SK-N-SH (cell line): ENCODE data around the gene SCGN. TPM values are rescaled to one million over a fixed set of nuclear protein-coding genes. Genes with fewer than 3 reads are reported as not detected.

Source experiments
- CTCF ChIA-PET: fragments of 300-600, 350-600 bp; formaldehyde crosslinking; extraction: SDS; loops from one replicate; lab custom pipeline; 2021; lab: Yijun Ruan, JAX
- POLR2A ChIA-PET: fragments of 350-600 bp; sonication (Branson Sonifier 250); formaldehyde crosslinking; extraction: SDS; loops from one replicate; lab custom pipeline; 2020; ENCODE audit warnings: antibody characterized with exemption, inconsistent platforms; lab: Yijun Ruan, JAX
- DNase-seq: peaks from one replicate; pipeline ENCODE4 v3.0.0; 2012
- H2AFZ ChIP-seq: fragments of 200-600 bp; sonication (generic); 2 replicates; pipeline ENCODE4 v1.8.1; 2016; ENCODE audit warnings: antibody characterized with exemption, mild to moderate bottlenecking, low read depth
- H3F3A ChIP-seq: fragments of 200-600 bp; sonication (generic); replicated peaks from 2 replicates; pipeline ENCODE3; 2016; ENCODE audit warnings: antibody characterized with exemption, mild to moderate bottlenecking; ENCODE audit not compliant: insufficient read depth
- H3K27ac ChIP-seq, 2 experiments: fragments of 200-500 bp in 1 of 2; fragments of 200-600 bp in 1 of 2; sonication (Bioruptor generic) in 1 of 2; sonication (generic), shearing (Covaris generic) in 1 of 2; 2 replicates each; pipeline versions ENCODE4 v1.5.1 to v1.6.1; 2014 to 2016; ENCODE audit warnings: low read depth in 2 of 2, inconsistent platforms in 1 of 2, low read length in 1 of 2, mild to moderate bottlenecking in 1 of 2, mixed read lengths in 1 of 2
- H3K27me3 ChIP-seq: fragments of 200-600 bp; sonication (generic), shearing (Covaris generic); 2 replicates; pipeline ENCODE4 v1.6.1; 2016; ENCODE audit warnings: mixed run types; ENCODE audit not compliant: insufficient read depth
- H3K36me3 ChIP-seq, 2 experiments: fragments of 200-500 bp in 1 of 2; fragments of 200-600 bp in 1 of 2; sonication (Bioruptor generic) in 1 of 2; sonication (generic) in 1 of 2; replicated peaks in 1 of 2; 2 replicates each; pipeline versions ENCODE3 to v1.5.1; 2014 to 2016; ENCODE audit warnings: low read length in 1 of 2, mild to moderate bottlenecking in 1 of 2; ENCODE audit not compliant: insufficient read depth in 2 of 2, control insufficient read depth in 1 of 2
- H3K4me1 ChIP-seq, 2 experiments: fragments of 200-500 bp in 1 of 2; fragments of 200-600 bp in 1 of 2; sonication (Bioruptor generic) in 1 of 2; sonication (generic), shearing (Covaris generic) in 1 of 2; 2 replicates each; pipeline versions ENCODE4 v1.5.1 to v1.6.1; 2014 to 2016; ENCODE audit warnings: low read depth in 1 of 2, low read length in 1 of 2, mixed run types in 1 of 2; ENCODE audit not compliant: insufficient read depth in 2 of 2, control insufficient read depth in 1 of 2
- H3K4me2 ChIP-seq: fragments of 200-600 bp; sonication (generic), shearing (Covaris generic); 2 replicates; pipeline ENCODE4 v1.6.1; 2017; ENCODE audit warnings: mixed run types
- H3K4me3 ChIP-seq, 2 experiments: fragments of 200-500 bp in 1 of 2; fragments of 200-600 bp in 1 of 2; sonication (Bioruptor generic) in 1 of 2; sonication (generic), shearing (Covaris generic) in 1 of 2; 2 replicates each; pipeline versions ENCODE4 v1.5.1 to v1.8.1; 2014 to 2016; ENCODE audit warnings: low read depth in 2 of 2, inconsistent platforms in 1 of 2, low read length in 1 of 2, mild to moderate bottlenecking in 1 of 2, mixed read lengths in 1 of 2, moderate library complexity in 1 of 2
- H3K79me2 ChIP-seq: fragments of 200-600 bp; sonication (generic); 2 replicates; pipeline ENCODE4 v1.8.1; 2017; ENCODE audit warnings: mild to moderate bottlenecking; ENCODE audit not compliant: insufficient read depth
- H3K9ac ChIP-seq: fragments of 200-600 bp; sonication (generic); 2 replicates; pipeline ENCODE4 v1.6.1; 2017; ENCODE audit warnings: mixed run types
- H3K9me2 ChIP-seq: fragments of 200-600 bp; sonication (generic); 2 replicates; pipeline ENCODE4 v1.6.1; 2017; ENCODE audit warnings: mixed run types
- H3K9me3 ChIP-seq: fragments of 200-600 bp; sonication (generic); 2 replicates; pipeline ENCODE4 v1.6.1; 2017; ENCODE audit warnings: mixed run types, mild to moderate bottlenecking, moderate library complexity
- H4K20me1 ChIP-seq: fragments of 200-600 bp; sonication (generic); 2 replicates; pipeline ENCODE4 v1.6.1; 2017; ENCODE audit warnings: mild to moderate bottlenecking, mixed run types; ENCODE audit not compliant: insufficient read depth
- CTCF ChIP-seq: fragments of 200-600 bp; sonication (generic); IDR thresholded peaks from 2 replicates; pipeline ENCODE4 v1.6.1; 2017; ENCODE audit warnings: antibody characterized with exemption, mild to moderate bottlenecking, moderate library complexity
- ELF1 ChIP-seq: IDR thresholded peaks from 2 replicates; pipeline ENCODE4 v1.4.0; 2012
- EP300 ChIP-seq, 2 experiments: IDR thresholded peaks; 2 replicates each; pipeline versions ENCODE4 v1.4.0 to v1.6.1; 2012; ENCODE audit warnings: borderline replicate concordance in 1 of 2, low read depth in 1 of 2, low read length in 1 of 2
- EZH2phosphoT487 ChIP-seq: fragments of 200-600 bp; sonication (generic); IDR thresholded peaks from 2 replicates; pipeline ENCODE4 v1.6.1; 2017; ENCODE audit warnings: low read depth, mixed run types, mild to moderate bottlenecking, antibody characterized with exemption, moderate library complexity, borderline replicate concordance
- FOXJ3 ChIP-seq: sonication (generic); formaldehyde crosslinking; IDR thresholded peaks from 2 replicates; pipeline ENCODE4 v1.5.1; 2020; ENCODE audit warnings: mild to moderate bottlenecking, missing genetic modification reagents
- FOXM1 ChIP-seq: IDR thresholded peaks from 2 replicates; pipeline ENCODE4 v1.4.0; 2012; ENCODE audit warnings: low read depth, mild to moderate bottlenecking
- GABPA ChIP-seq: IDR thresholded peaks from 2 replicates; pipeline ENCODE4 v1.4.0; 2012; ENCODE audit warnings: low read depth, mild to moderate bottlenecking
- GATA2 ChIP-seq: sonication (generic); formaldehyde crosslinking; IDR thresholded peaks from 2 replicates; pipeline ENCODE4 v1.5.0; 2020; ENCODE audit warnings: mild to moderate bottlenecking, missing genetic modification reagents
- IRF3 ChIP-seq: fragments of 150-350 bp; IDR thresholded peaks from 2 replicates; pipeline ENCODE4 v1.6.1; 2016; ENCODE audit warnings: mild to moderate bottlenecking, low read depth, low read length
- JUND ChIP-seq: IDR thresholded peaks from 2 replicates; pipeline ENCODE4 v1.4.0; 2012
- MXI1 ChIP-seq: IDR thresholded peaks from 2 replicates; pipeline ENCODE4 v1.6.1; 2012; ENCODE audit warnings: mild to moderate bottlenecking, low read depth, low read length, improper control_type of control experiment
- NFIC ChIP-seq: IDR thresholded peaks from 2 replicates; pipeline ENCODE4 v1.4.0; 2012; ENCODE audit warnings: borderline replicate concordance
- PBX3 ChIP-seq: IDR thresholded peaks from 2 replicates; pipeline ENCODE4; 2012
- RAD21 ChIP-seq: IDR thresholded peaks from 2 replicates; pipeline ENCODE4 v1.6.1; 2012; ENCODE audit warnings: mild to moderate bottlenecking, low read length
- REST ChIP-seq: IDR thresholded peaks from 2 replicates; pipeline ENCODE4 v1.6.1; 2012; ENCODE audit warnings: mild to moderate bottlenecking, low read depth, low read length, moderate library complexity
- RFX5 ChIP-seq: IDR thresholded peaks from 2 replicates; pipeline ENCODE4 v1.6.1; 2012; ENCODE audit warnings: mild to moderate bottlenecking, improper control_type of control experiment, low read length
- SMC3 ChIP-seq: IDR thresholded peaks from 2 replicates; pipeline ENCODE4 v1.6.1; 2012; ENCODE audit warnings: low read depth, low read length, improper control_type of control experiment
- TAF1 ChIP-seq: IDR thresholded peaks from 2 replicates; pipeline ENCODE4 v1.6.1; 2012; ENCODE audit warnings: low read depth, mild to moderate bottlenecking, low read length, moderate library complexity, borderline replicate concordance
- TCF12 ChIP-seq: IDR thresholded peaks from 2 replicates; pipeline ENCODE4 v1.4.0; 2012
- TEAD4 ChIP-seq: IDR thresholded peaks from 2 replicates; pipeline ENCODE4 v1.4.0; 2012; ENCODE audit warnings: mild to moderate bottlenecking, borderline replicate concordance; ENCODE audit not compliant: insufficient read depth
- USF2 ChIP-seq: fragments of 150-350 bp; IDR thresholded peaks from 2 replicates; pipeline ENCODE4 v1.6.1; 2017; ENCODE audit warnings: antibody characterized with exemption, low read length, low read depth, borderline replicate concordance
- ZBTB33 ChIP-seq: IDR thresholded peaks from 2 replicates; pipeline ENCODE4 v1.4.0; 2012; ENCODE audit warnings: low read depth, borderline replicate concordance
- WGBS: methylation state at CpG from one replicate; pipeline ENCODE4 v1.1.6; 2017; ENCODE audit warnings: low lambda C conversion rate; 5-methylcytosine and 5-hydroxymethylcytosine counted together
- polyA plus RNA-seq, 3 experiments: library from polyadenylated mRNA; depleted of rRNA; stranded (reverse); fragments of >200 nt; gene quantifications; 2 replicates each; pipeline ENCODE4 v1.2.3, GENCODE V29; 2012

The SCGN gene
- polyA plus RNA-seq, 1 of the 3 experiments (the other 2 are of a cell fraction), result not detected

GRCh38 chr6:25620391-25620790 is 31.6 kb upstream of the SCGN start (continued):
- TF ChIP-seq MXI1 (no peak), EP300 (IDR thresholded peaks at IDR 0.05; ENCODE audit: borderline replicate concordance in 1 of 2, low read depth in 1 of 2, low read length in 1 of 2) (no peak), RAD21 (no peak), ELF1 (no peak), PBX3 (no peak), GABPA (no peak), TAF1 (no peak), JUND (no peak), FOXM1 (no peak)
- TF ChIP-seq, all 33 proteins: peak for 0

- no peaks in the 10 kb centered on the region for H3K27me3 ChIP-seq
- no peak overlapping the region for H3K4me2 ChIP-seq
- H3K27ac ChIP-seq, result no peak overlapping the region
- TF ChIP-seq GATA2 (CRISPR knock-in tag) (no peak), JUND (no peak), IRF3 (no peak), TCF12 (no peak), USF2 (no peak), CTCF (no peak), FOXJ3 (no peak), SMC3 (no peak), REST (no peak), NFIC (no peak), EZH2phosphoT487 (no peak), TEAD4 (no peak), ZBTB33 (no peak), RFX5 (no peak), EP300 (IDR thresholded peaks at IDR 0.05; ENCODE audit: borderline replicate concordance in 1 of 2, low read depth in 1 of 2, low read length in 1 of 2) (no peak), ELF1 (no peak)
Observed at GRCh38 chr6:25623065-25623464, 28.9 kb upstream of the SCGN start.

More at GRCh38 chr6:25623065-25623464, 28.9 kb upstream of the SCGN start:
- Histone ChIP-seq H3K4me1 (peaks cover 0 to 4% of the 10 kb centered on the region in 2 experiments; a peak in 1 of 4 replicates), H3F3A (no peaks in the 10 kb centered on the region), H2AFZ (no peak overlapping the region), H3K9ac (no peak overlapping the region), H3K4me3 (no peak overlapping the region), H3K9me3 (no peaks in the 10 kb centered on the region), H3K79me2 (no peaks in the 10 kb centered on the region), H3K36me3 (no peaks in the 10 kb centered on the region), H4K20me1 (no peaks in the 10 kb centered on the region), H3K9me2 (no peaks in the 10 kb centered on the region)
- ChIA-PET POLR2A (no interaction called here), CTCF (interaction anchor here (1.6 to 2.3 kb wide), 2 partner anchors 67 to 357 kb away, joined by 4 to 8 read pairs; no protein-coding TSS in a partner anchor)
- no peak for DNase-seq
- WGBS, result 83% methylated on average over 1 of the region's 1 CpG
